GM19452 (cell line): ENCODE results near the gene C19orf47.
"Not testable (repeated sequence)": the region's sequence is repeated elsewhere in the genome, so short reads cannot be mapped to it uniquely, and the experiment has no call there.

Experiments used
- ATAC-seq: cut with Tn5 transposase; IDR thresholded peaks from one replicate; pipeline ENCODE4 v1.9.1; 2021; ENCODE audit not compliant: unreplicated experiment

Gene C19orf47

GRCh38 chr19:40377876-40378385 lies 29.7 kb upstream of the C19orf47 start:
- no peak for ATAC-seq

- no peak for ATAC-seq
Observed at GRCh38 chr19:40376286-40376862, 28.2 kb upstream of the C19orf47 start.

GRCh38 chr19:40374084-40374483 lies 25.9 kb upstream of the C19orf47 start:
- no peak for ATAC-seq

- no peak for ATAC-seq
Observed at GRCh38 chr19:40371802-40372122, 23.6 kb upstream of the C19orf47 start.

- no peak for ATAC-seq
Observed at GRCh38 chr19:40370997-40371801, 23.0 kb upstream of the C19orf47 start.

- not testable (repeated sequence) for ATAC-seq
Observed at GRCh38 chr19:40370253-40370652, 22.1 kb upstream of the C19orf47 start.

GRCh38 chr19:40369797-40370196 lies 21.6 kb upstream of the C19orf47 start:
- no peak for ATAC-seq

- no peak for ATAC-seq
Observed at GRCh38 chr19:40367577-40368434, 19.6 kb upstream of the C19orf47 start.

GRCh38 chr19:40366697-40367561 lies 18.7 kb upstream of the C19orf47 start:
- no peak for ATAC-seq

- no peak for ATAC-seq
Observed at GRCh38 chr19:40365613-40366401, 17.6 kb upstream of the C19orf47 start.

GRCh38 chr19:40365010-40365409 lies 16.8 kb upstream of the C19orf47 start:
- ATAC-seq: no peak

- no peak for ATAC-seq
Observed at GRCh38 chr19:40363069-40363468, 14.9 kb upstream of the C19orf47 start.

GRCh38 chr19:40362160-40362559 lies 14.0 kb upstream of the C19orf47 start:
- ATAC-seq: no peak

GRCh38 chr19:40360708-40361241 lies 12.6 kb upstream of the C19orf47 start:
- ATAC-seq: no peak

- no peak for ATAC-seq
Observed at GRCh38 chr19:40360020-40360707, 12.0 kb upstream of the C19orf47 start.

GRCh38 chr19:40358773-40359172 lies 10.6 kb upstream of the C19orf47 start:
- ATAC-seq: no peak

GRCh38 chr19:40357640-40358039 lies 9.4 kb upstream of the C19orf47 start:
- no peak for ATAC-seq

- no peak for ATAC-seq
Observed at GRCh38 chr19:40356681-40357595, 8.7 kb upstream of the C19orf47 start.
